MCF 10A (cell line): ENCODE results near the gene RPS8. TPM values are rescaled to one million over a fixed set of nuclear protein-coding genes. Genes with fewer than 3 reads are reported as not detected.
"Not testable (repeated sequence)": the region's sequence is repeated elsewhere in the genome, so short reads cannot be mapped to it uniquely, and the experiment has no call there.

Experiments used
- BruUV-seq: library from RNA; stranded (reverse); fragments of 400-500 nt; replicated peaks from 2 replicates; lab custom pipeline; 2021; lab: Mats Ljungman, UMichigan
- CTCF ChIA-PET: fragments of 300-600 bp; sonication (Branson Sonifier 250); formaldehyde crosslinking; extraction: SDS; loops from one replicate; lab custom pipeline; 2021; ENCODE audit warnings: antibody characterized with exemption, inconsistent platforms; lab: Yijun Ruan, JAX
- POLR2A ChIA-PET: fragments of 300-600, 350-650 bp; sonication (Branson Sonifier 250); formaldehyde crosslinking; extraction: SDS; loops from one replicate; lab custom pipeline; 2020; ENCODE audit warnings: antibody characterized with exemption, inconsistent platforms; lab: Yijun Ruan, JAX
- DNase-seq: peaks from one replicate; pipeline ENCODE4 v3.0.0-alpha.2; 2018; ENCODE audit not compliant: unreplicated experiment
- H3K27ac Mint-ChIP-seq: one replicate; pipeline ENCODE4 v1.8.0; 2022; ENCODE audit warnings: mild to moderate bottlenecking, low read depth, mixed read lengths; ENCODE audit not compliant: unreplicated experiment
- H3K27me3 Mint-ChIP-seq: one replicate; pipeline ENCODE4 v1.8.0; 2022; ENCODE audit warnings: mixed read lengths; ENCODE audit not compliant: insufficient read depth, unreplicated experiment
- H3K36me3 Mint-ChIP-seq: one replicate; pipeline ENCODE4 v1.8.0; 2022; ENCODE audit warnings: mild to moderate bottlenecking, moderate library complexity, mixed read lengths; ENCODE audit not compliant: insufficient read depth, unreplicated experiment
- H3K4me1 Mint-ChIP-seq: one replicate; pipeline ENCODE4 v1.8.0; 2022; ENCODE audit warnings: mixed read lengths; ENCODE audit not compliant: insufficient read depth, unreplicated experiment
- H3K4me3 Mint-ChIP-seq: one replicate; pipeline ENCODE4 v1.8.0; 2022; ENCODE audit warnings: mild to moderate bottlenecking, moderate library complexity, mixed read lengths; ENCODE audit not compliant: unreplicated experiment
- H3K9me3 Mint-ChIP-seq: one replicate; pipeline ENCODE4 v1.8.0; 2022; ENCODE audit warnings: mixed read lengths; ENCODE audit not compliant: unreplicated experiment
- CTCF ChIP-seq: fragments of 200-600 bp; IDR thresholded peaks from one replicate; pipeline ENCODE4 v1.8.0; 2022; ENCODE audit warnings: antibody characterized with exemption, mild to moderate bottlenecking; ENCODE audit not compliant: unreplicated experiment
- intact Hi-C: fragments of 100-400 bp; cut with micrococcal nuclease; formaldehyde crosslinking; loops from 2 replicates; pipeline ENCODE4 v1.14.1; 2022
- total RNA-seq: library from RNA; stranded (reverse); gene quantifications from 2 replicates; pipeline ENCODE4 v1.2.3, GENCODE V29; 2022

The RPS8 gene
- total RNA-seq, 1 experiment from 2014 or later = 2,454 TPM

- no peaks in the 10 kb centered on the region for H3K27me3 Mint-ChIP-seq
- ChIA-PET CTCF (interaction anchor here (0.6 to 0.8 kb wide), 3 partner anchors 36 to 229 kb away, joined by 3 read pairs; no protein-coding TSS in a partner anchor), POLR2A (interaction anchor here (0.9 to 7.0 kb wide), 5 partner anchors 8 to 668 kb away, joined by 3 to 79 read pairs (median 3); partner anchors contain the start of genes BTBD19, DYNLT4, PLK3 and TESK2)
- DNase-seq = no peak
- peaks cover 27% of the 10 kb centered on the region for H3K36me3 Mint-ChIP-seq
- no peak overlapping the region for H3K4me3 Mint-ChIP-seq
- peaks cover 19% of the 10 kb centered on the region for H3K4me1 Mint-ChIP-seq
- no peak overlapping the region for H3K27ac Mint-ChIP-seq
- BruUV-seq = no TSS peak
- no peaks in the 10 kb centered on the region for H3K9me3 Mint-ChIP-seq
- intact Hi-C loops = no loop called here
- no peak for TF ChIP-seq CTCF
Measured at GRCh38 chr1:44822981-44823451, 47.7 kb downstream of the RPS8 start.

DNA sequence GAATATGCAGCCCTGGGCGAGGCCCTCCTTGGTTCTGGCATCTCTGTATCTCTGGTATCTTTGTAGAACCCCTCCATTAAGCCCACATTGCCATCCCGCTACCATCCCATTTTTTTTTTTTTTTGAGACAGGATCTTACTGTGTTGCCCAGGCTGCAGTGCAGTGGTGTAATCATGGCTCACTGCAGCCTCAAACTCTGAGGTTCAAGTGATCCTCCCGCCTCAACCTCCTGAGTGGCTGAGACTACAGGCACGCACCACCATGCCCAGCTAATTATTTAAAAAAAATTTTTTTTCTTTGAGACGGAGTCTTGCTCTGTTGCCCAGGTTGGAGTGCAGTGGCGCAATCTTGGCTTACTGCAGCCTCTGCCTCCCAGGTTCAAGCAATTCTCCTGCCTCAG lies 49.1 kb downstream of the RPS8 start:
- H3K27me3 Mint-ChIP-seq, DNase-seq, BruUV-seq, H3K4me3 Mint-ChIP-seq, intact Hi-C loops, H3K27ac Mint-ChIP-seq, CTCF ChIA-PET, H3K9me3 Mint-ChIP-seq: not testable (repeated sequence)
- peaks cover 26% of the 10 kb centered on the region for H3K36me3 Mint-ChIP-seq
- H3K4me1 Mint-ChIP-seq = peaks cover 12% of the 10 kb centered on the region
- POLR2A ChIA-PET = interaction anchor here (0.9 to 1.4 kb wide), 2 partner anchors 24 to 95 kb away, joined by 3 read pairs; partner anchors contain the start of gene PLK3

DNA sequence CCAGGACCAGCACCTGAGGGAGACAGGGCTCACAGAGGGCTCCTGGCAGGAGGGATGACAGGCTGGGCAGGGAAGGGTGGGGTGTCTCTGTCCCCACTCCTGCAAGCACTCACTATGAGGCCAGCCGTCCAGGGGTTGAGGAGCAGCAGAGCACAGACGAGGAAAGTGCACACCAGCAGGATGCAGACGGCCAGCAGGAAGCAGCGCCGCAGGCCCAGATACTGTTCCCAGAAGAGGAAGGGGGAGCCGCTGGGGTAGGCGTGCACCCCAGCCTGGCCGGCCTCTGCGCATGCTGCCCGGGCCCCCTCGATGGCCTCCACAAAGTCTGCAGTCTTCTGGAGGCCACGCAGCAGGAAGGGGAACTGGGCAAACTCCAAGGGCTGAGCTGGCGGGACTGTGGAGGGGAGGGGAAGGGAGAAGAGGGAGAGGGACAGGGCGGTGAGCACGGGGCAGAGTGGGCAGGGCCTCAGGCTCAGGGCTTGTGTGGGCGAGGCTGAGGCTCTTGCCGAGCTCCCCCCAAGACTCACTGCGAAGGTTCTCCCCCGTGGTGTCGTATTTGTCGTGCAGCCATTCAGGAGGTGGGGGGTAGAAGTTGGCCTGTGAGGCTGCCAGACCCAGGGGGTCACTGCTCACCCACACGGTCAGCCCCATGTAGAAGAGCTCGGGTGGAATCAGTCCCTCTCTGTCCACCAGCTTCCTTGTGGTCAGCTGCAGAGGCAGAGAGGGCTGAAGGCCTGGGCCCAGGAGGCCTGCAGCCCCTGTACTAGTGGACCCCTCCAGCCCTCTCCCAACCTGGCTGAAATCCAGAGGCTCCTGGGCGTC lies 51.2 kb downstream of the RPS8 start:
- Mint-ChIP-seq H3K36me3 (peaks cover 13% of the 10 kb centered on the region), H3K4me1 (no peaks in the 10 kb centered on the region), H3K27ac (no peak overlapping the region), H3K4me3 (no peak overlapping the region), H3K9me3 (no peaks in the 10 kb centered on the region), H3K27me3 (no peaks in the 10 kb centered on the region)
- BruUV-seq = no TSS peak
- DNase-seq = no peak
- intact Hi-C loops = no loop called here
- TF ChIP-seq CTCF = no peak
- CTCF ChIA-PET = interaction anchor here (0.5 to 1.6 kb wide), 6 partner anchors 9 to 665 kb away, joined by 3 read pairs; partner anchors contain the start of gene TESK2
- POLR2A ChIA-PET = interaction anchor here (0.7 to 0.8 kb wide), 2 partner anchors 11 to 51 kb away, joined by 3 read pairs; partner anchors contain the start of gene RPS8

GRCh38 chr1:44827197-44828002 lies 52.1 kb downstream of the RPS8 start:
- ChIA-PET CTCF (interaction anchor here (0.6 to 1.6 kb wide), 4 partner anchors 10 to 664 kb away, joined by 3 read pairs; partner anchors contain the start of gene TESK2), POLR2A (interaction anchor here (0.8 kb wide), 1 partner anchor 52 kb away, joined by 3 read pairs; the partner anchor contains the start of gene RPS8)
- no peak for TF ChIP-seq CTCF

More at GRCh38 chr1:44827197-44828002, 52.1 kb downstream of the RPS8 start:
- no peak overlapping the region for H3K4me3 Mint-ChIP-seq
- intact Hi-C loops = no loop called here
- H3K9me3 Mint-ChIP-seq = no peaks in the 10 kb centered on the region
- no peaks in the 10 kb centered on the region for H3K27me3 Mint-ChIP-seq
- no TSS peak for BruUV-seq
- DNase-seq = no peak
- no peaks in the 10 kb centered on the region for H3K4me1 Mint-ChIP-seq
- no peak overlapping the region for H3K27ac Mint-ChIP-seq
- H3K36me3 Mint-ChIP-seq = peaks cover 6% of the 10 kb centered on the region
